H1 (cell line): ENCODE data around the gene PDGFD.

ENCODE experiments used
- CBX5 ChIP-seq: fragments of 300-800, 300-1000 bp; sonication (generic); IDR thresholded peaks from 2 replicates; pipeline ENCODE4 v1.7.1; 2016; ENCODE audit warnings: antibody characterized with exemption, low read length, low read depth
- CREB1 ChIP-seq: IDR thresholded peaks from 2 replicates; pipeline ENCODE4 v1.6.1; 2012; ENCODE audit warnings: inconsistent platforms
- EP300 ChIP-seq, 2 experiments: IDR thresholded peaks; 1 replicate in 1 of 2; 2 replicates in 1 of 2; pipeline ENCODE4 v1.6.1; 2011 to 2012; ENCODE audit warnings: low read depth in 2 of 2, low read length in 2 of 2, mild to moderate bottlenecking in 2 of 2, borderline replicate concordance in 1 of 2, inconsistent platforms in 1 of 2, moderate library complexity in 1 of 2
- GABPA ChIP-seq: IDR thresholded peaks from 2 replicates; pipeline ENCODE4 v1.6.1; 2011; ENCODE audit warnings: mild to moderate bottlenecking, low read length, moderate library complexity, borderline replicate concordance; ENCODE audit not compliant: insufficient read depth
- HDAC6 ChIP-seq: IDR thresholded peaks from one replicate; pipeline ENCODE4 v1.7.1; 2012; ENCODE audit warnings: low read depth, mild to moderate bottlenecking, inconsistent platforms, low read length, moderate library complexity
- KDM1A ChIP-seq: fragments of 200-600, 300-600 bp; sonication (generic); IDR thresholded peaks from 2 replicates; pipeline ENCODE4 v1.7.1; 2016; ENCODE audit warnings: mild to moderate bottlenecking, low read length, borderline replicate concordance
- RFX5 ChIP-seq: IDR thresholded peaks from 2 replicates; pipeline ENCODE4 v1.6.1; 2011; ENCODE audit warnings: low read depth, low read length, improper control_type of control experiment, borderline replicate concordance
- SRF ChIP-seq: IDR thresholded peaks from 2 replicates; pipeline ENCODE4 v1.6.1; 2011; ENCODE audit warnings: mild to moderate bottlenecking, low read depth, low read length, moderate library complexity
- TBP ChIP-seq: IDR thresholded peaks from 2 replicates; pipeline ENCODE4 v1.6.1; 2011; ENCODE audit warnings: low read depth, low read length, improper control_type of control experiment
- TF ChIP-seq, protein P1 (sequence below), 3 experiments: IDR thresholded peaks; 1 replicate in 2 of 3; 2 replicates in 1 of 3; pipeline versions ENCODE4 v1.5.1 to v1.6.1; 2011; ENCODE audit warnings: low read length in 3 of 3, mild to moderate bottlenecking in 3 of 3, inconsistent platforms in 2 of 3, low read depth in 1 of 3, moderate library complexity in 1 of 3; ENCODE audit not compliant: insufficient read depth in 1 of 3; ENCODE audit errors: control extremely low read depth in 1 of 3
- TF ChIP-seq, protein P2 (sequence below): IDR thresholded peaks from 2 replicates; pipeline ENCODE4 v1.6.1; 2012; ENCODE audit warnings: inconsistent platforms

DNA sequence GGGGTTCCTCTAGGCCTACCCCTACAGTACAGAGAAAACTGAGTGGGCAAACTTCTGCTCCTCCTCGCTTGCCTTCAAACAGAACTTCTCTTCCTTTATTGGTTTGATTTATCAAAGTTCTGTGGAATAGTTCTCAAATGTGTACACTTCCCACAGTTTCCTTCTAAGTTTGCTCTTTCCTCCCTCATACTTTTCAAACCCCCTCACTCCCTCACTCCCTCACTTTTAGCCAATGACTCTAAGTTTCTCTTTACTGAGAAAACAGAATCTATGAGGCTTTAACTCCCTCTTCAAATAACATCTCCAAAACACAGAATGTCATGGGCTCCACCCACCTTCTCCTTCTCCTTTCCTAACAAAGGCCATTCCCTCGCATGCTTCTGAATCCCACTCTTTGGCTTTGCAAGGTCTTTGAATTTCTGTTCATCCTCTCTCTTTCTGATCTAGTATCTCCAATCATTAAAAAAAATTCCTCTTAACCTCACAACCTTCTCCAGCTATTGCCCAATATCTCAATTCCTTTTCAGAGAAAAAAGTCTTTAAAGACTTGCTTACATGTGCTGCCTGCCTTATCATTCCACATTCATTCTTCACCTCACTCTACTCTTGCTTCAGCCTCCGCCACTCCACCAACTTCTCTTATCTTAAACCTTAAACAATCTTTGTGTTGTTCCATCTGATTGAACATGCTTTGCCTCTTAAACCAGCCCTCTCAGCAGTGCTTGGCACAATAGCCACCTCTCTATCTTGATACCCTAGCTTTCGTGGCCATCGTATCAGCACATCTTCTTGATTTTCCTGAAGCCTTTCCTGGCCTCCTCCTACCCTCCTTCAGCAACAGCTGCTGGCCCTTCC, 70.3 kb downstream of the PDGFD start:
- TF ChIP-seq TBP (no peak), EP300 (IDR thresholded peaks at IDR 0.05; ENCODE audit: borderline replicate concordance in 1 of 2, low read depth in 2 of 2, low read length in 2 of 2) (no peak), CREB1 (no peak), CBX5 (no peak), RFX5 (no peak), SRF (no peak), GABPA (no peak), HDAC6 (no peak), KDM1A (no peak)
- TF ChIP-seq, protein P1, sequence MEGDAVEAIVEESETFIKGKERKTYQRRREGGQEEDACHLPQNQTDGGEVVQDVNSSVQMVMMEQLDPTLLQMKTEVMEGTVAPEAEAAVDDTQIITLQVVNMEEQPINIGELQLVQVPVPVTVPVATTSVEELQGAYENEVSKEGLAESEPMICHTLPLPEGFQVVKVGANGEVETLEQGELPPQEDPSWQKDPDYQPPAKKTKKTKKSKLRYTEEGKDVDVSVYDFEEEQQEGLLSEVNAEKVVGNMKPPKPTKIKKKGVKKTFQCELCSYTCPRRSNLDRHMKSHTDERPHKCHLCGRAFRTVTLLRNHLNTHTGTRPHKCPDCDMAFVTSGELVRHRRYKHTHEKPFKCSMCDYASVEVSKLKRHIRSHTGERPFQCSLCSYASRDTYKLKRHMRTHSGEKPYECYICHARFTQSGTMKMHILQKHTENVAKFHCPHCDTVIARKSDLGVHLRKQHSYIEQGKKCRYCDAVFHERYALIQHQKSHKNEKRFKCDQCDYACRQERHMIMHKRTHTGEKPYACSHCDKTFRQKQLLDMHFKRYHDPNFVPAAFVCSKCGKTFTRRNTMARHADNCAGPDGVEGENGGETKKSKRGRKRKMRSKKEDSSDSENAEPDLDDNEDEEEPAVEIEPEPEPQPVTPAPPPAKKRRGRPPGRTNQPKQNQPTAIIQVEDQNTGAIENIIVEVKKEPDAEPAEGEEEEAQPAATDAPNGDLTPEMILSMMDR (IDR thresholded peaks at IDR 0.05; ENCODE audit: control extremely low read depth in 1 of 3, insufficient read depth in 1 of 3, low read depth in 1 of 3, low read length in 3 of 3): no peak
- TF ChIP-seq, protein P2, sequence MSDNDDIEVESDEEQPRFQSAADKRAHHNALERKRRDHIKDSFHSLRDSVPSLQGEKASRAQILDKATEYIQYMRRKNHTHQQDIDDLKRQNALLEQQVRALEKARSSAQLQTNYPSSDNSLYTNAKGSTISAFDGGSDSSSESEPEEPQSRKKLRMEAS: no peak
